Stomach (tissue), 9 donors: ENCODE measurements around the gene UBE2L5. TPM values are rescaled to one million over a fixed set of nuclear protein-coding genes. Genes with fewer than 3 reads are reported as not detected.

Source experiments
- DNase-seq, 2 donors: peaks; one replicate each; pipeline versions ENCODE4 v3.0.0 to v3.0.0-alpha.2; 2013 to 2019
- H3K27ac ChIP-seq, 5 donors: fragments of 200-600 bp in 4 of 5; sonication (generic) in 4 of 5; one replicate each; pipeline ENCODE4 v1.5.1; 2013 to 2019; ENCODE audit warnings: mild to moderate bottlenecking in 1 of 5, moderate library complexity in 1 of 5
- H3K27me3 ChIP-seq, 3 donors: fragments of 200-600 bp; sonication (generic); one replicate each; pipeline ENCODE4 v1.5.1; 2017 to 2019; ENCODE audit warnings: mixed run types in 1 of 3
- H3K36me3 ChIP-seq, 4 donors: fragments of 200-600 bp; sonication (generic); 1 replicate in 3 of 4; 2 replicates in 1 of 4; pipeline ENCODE4 v1.5.1; 2016 to 2019
- H3K4me1 ChIP-seq, 4 donors: fragments of 200-600 bp; sonication (generic); one replicate each; pipeline ENCODE4 v1.5.1; 2016 to 2019
- H3K4me3 ChIP-seq, 4 donors: fragments of 200-600 bp; sonication (generic) in 3 of 4; one replicate each; pipeline ENCODE4 v1.5.1; 2016 to 2019; ENCODE audit warnings: mild to moderate bottlenecking in 1 of 4
- H3K9me3 ChIP-seq, 4 donors: fragments of 200-600 bp; sonication (generic); one replicate each; pipeline ENCODE4 v1.5.1; 2016 to 2019
- CTCF ChIP-seq, 7 experiments: fragments of 450-650 bp in 4 of 7; fragments of 200-600 bp in 3 of 7; sonication (generic) in 3 of 7; IDR thresholded peaks; one replicate each; pipeline ENCODE4 v1.5.1; 2016 to 2019; ENCODE audit warnings: antibody characterized with exemption in 7 of 7, control low read depth in 2 of 7, mild to moderate bottlenecking in 1 of 7
- EP300 ChIP-seq: sonication (generic); formaldehyde crosslinking; IDR thresholded peaks from one replicate; pipeline ENCODE4 v1.6.1; 2017; ENCODE audit warnings: antibody characterized with exemption
- POLR2A ChIP-seq, 4 donors: fragments of 450-650 bp; IDR thresholded peaks; one replicate each; pipeline ENCODE4 v1.6.1; 2016; ENCODE audit warnings: antibody characterized with exemption in 4 of 4, control low read depth in 2 of 4, mild to moderate bottlenecking in 1 of 4, moderate library complexity in 1 of 4
- POLR2AphosphoS5 ChIP-seq, 3 donors: sonication (generic); formaldehyde crosslinking; IDR thresholded peaks; one replicate each; pipeline ENCODE4 v1.6.1; 2016; ENCODE audit warnings: antibody characterized with exemption in 3 of 3
- WGBS, 5 donors: extraction: QIAGEN DNeasy Blood & Tissue Kit in 3 of 5; methylation state at CpG; one replicate each; pipeline versions ENCODE4 v1.1.5 to v1.1.7; 2013 to 2018; 5-methylcytosine and 5-hydroxymethylcytosine counted together
- intact Hi-C: fragments of 100-400 bp; cut with DNase I; formaldehyde crosslinking; loops from one replicate; pipeline ENCODE4 v1.15.1; 2023; ENCODE audit warnings: low total_unique reads
- polyA plus RNA-seq, 3 donors: library from polyadenylated mRNA; stranded (reverse); fragments of 200-250 nt; gene quantifications; one replicate each; pipeline ENCODE4 v1.2.3, GENCODE V29; 2013
- total RNA-seq, 5 donors: library from RNA; depleted of rRNA; stranded (reverse); fragments of >200 nt; gene quantifications; one replicate each; pipeline versions ENCODE4 v1.1.0 to v1.2.3, GENCODE V29; 2014 to 2016
- donor health status: healthy with polysubstance abuse.
- donor health status: Bipolar disorder and iron deficiency.
- donor health status: healthy.

UBE2L5 gene
- total and polyA plus RNA-seq, 8 donors, result not detected

- DNase-seq, result no peak
- H3K4me3 ChIP-seq, result no peak overlapping the region
- H3K4me1 ChIP-seq, result peaks cover 9 to 18% (median 14%) of the 10 kb centered on the region in 4 donors
- H3K27ac ChIP-seq, result no peak overlapping the region
- 87 to 93% (median 90%) methylated on average over 6 of the region's 6 CpGs for WGBS, 5 donors
- H3K9me3 ChIP-seq, result no peaks in the 10 kb centered on the region
- no peaks in the 10 kb centered on the region for H3K27me3 ChIP-seq
- intact Hi-C loops, result no loop called here
- H3K36me3 ChIP-seq, result no peaks in the 10 kb centered on the region
- TF ChIP-seq EP300, result no peak
- no peak for TF ChIP-seq POLR2A (IDR thresholded peaks at IDR 0.05)
- TF ChIP-seq CTCF (IDR thresholded peaks at IDR 0.05), result no peak
- no peak for TF ChIP-seq POLR2AphosphoS5 (IDR thresholded peaks at IDR 0.05)
These were observed 4.1 kb upstream of the UBE2L5 start for GRCh38 chr13:30418075-30418716.

- no peaks in the 10 kb centered on the region for H3K36me3 ChIP-seq
- H3K9me3 ChIP-seq, result no peaks in the 10 kb centered on the region
- H3K27ac ChIP-seq, result peak overlapping the region in 1 of 5 donors; percentile 89
- intact Hi-C loops, result no loop called here
- H3K4me3 ChIP-seq, result no peak overlapping the region
- DNase-seq, result no peak
- H3K4me1 ChIP-seq, result peaks cover 9 to 20% (median 14%) of the 10 kb centered on the region in 4 donors
- no peaks in the 10 kb centered on the region for H3K27me3 ChIP-seq
- WGBS, 5 donors, result 77 to 88% (median 82%) methylated on average over 9 of the region's 9 CpGs
- no peak for TF ChIP-seq CTCF (IDR thresholded peaks at IDR 0.05)
- TF ChIP-seq POLR2A (IDR thresholded peaks at IDR 0.05), result no peak
- no peak for TF ChIP-seq EP300
- TF ChIP-seq POLR2AphosphoS5 (IDR thresholded peaks at IDR 0.05), result no peak
These were observed 3.4 kb upstream of the UBE2L5 start for GRCh38 chr13:30418717-30419459.

GRCh38 chr13:30421093-30422053, 920 bp upstream of the UBE2L5 start:
- DNase-seq, result peak; percentile 82 to 94
- Histone ChIP-seq H3K4me1 (peaks cover 9 to 20% (median 14%) of the 10 kb centered on the region in 4 donors), H3K4me3 (peak overlapping the region; percentile 53 to 65 (median 56)), H3K27ac (peak overlapping the region; percentile 88 to 97 (median 91)), H3K9me3 (no peaks in the 10 kb centered on the region), H3K36me3 (no peaks in the 10 kb centered on the region), H3K27me3 (no peaks in the 10 kb centered on the region)
- intact Hi-C loops, result no loop called here
- WGBS, 5 donors, result 6 to 8% (median 7%) methylated on average over 29 to 52 of the region's 53 CpGs
- TF ChIP-seq POLR2A (IDR thresholded peaks at IDR 0.05) (peak in 2 of 4 donors; percentile 50 to 72), EP300 (no peak), POLR2AphosphoS5 (IDR thresholded peaks at IDR 0.05) (peak; percentile 43 to 88 (median 80))

- no peaks in the 10 kb centered on the region for H3K27me3 ChIP-seq
- no peak for DNase-seq
- no peak overlapping the region for H3K4me3 ChIP-seq
- no peak overlapping the region for H3K27ac ChIP-seq
- TF ChIP-seq EP300 (no peak), POLR2A (IDR thresholded peaks at IDR 0.05) (no peak), POLR2AphosphoS5 (IDR thresholded peaks at IDR 0.05) (no peak), CTCF (IDR thresholded peaks at IDR 0.05) (no peak)
- WGBS, 5 donors, result 82 to 98% (median 85%) methylated on average over 3 of the region's 3 CpGs
- no peaks in the 10 kb centered on the region for H3K9me3 ChIP-seq
- peaks cover 9 to 20% (median 14%) of the 10 kb centered on the region in 4 donors for H3K4me1 ChIP-seq
- no peaks in the 10 kb centered on the region for H3K36me3 ChIP-seq
- intact Hi-C loops, result no loop called here
These were observed 1.6 kb downstream of the UBE2L5 start for GRCh38 chr13:30423891-30424290.
